LNCAP (cell line): ENCODE results near the gene GAGE12G.
"Not testable (repeated sequence)": the region's sequence is repeated elsewhere in the genome, so short reads cannot be mapped to it uniquely, and the experiment has no call there.

Source experiments
- TF ChIP-seq, protein P1 (sequence below): fragments of 450-650 bp; IDR thresholded peaks from 2 replicates; pipeline ENCODE4 v1.5.1; 2017; ENCODE audit warnings: mild to moderate bottlenecking

GAGE12G gene

DNA sequence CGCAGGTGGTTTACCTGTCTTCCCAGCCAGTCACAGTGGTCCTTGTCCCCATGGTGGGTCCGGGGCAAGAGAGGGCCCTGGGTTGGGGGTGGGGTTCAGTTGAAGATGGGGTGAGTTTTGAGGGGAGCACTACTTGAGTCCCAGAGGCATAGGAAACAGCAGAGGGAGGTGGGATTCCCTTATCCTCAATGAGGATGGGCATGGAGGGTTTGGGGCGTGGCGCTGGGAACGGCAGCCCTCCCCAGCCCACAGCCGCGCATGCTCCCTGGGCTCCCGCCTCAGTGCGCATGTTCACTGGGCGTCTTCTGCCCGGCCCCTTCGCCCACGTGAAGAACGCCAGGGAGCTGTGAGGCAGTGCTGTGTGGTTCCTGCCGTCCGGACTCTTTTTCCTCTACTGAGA lies 28.5 kb downstream of the GAGE12G start, which contains the start of gene GAGE1:
Gene GAGE1 (plus strand): TSS at position 301 of the 400 bp plus-strand sequence. CDS start 1,155 bp downstream, outside the sequence.
- TF ChIP-seq, protein P1, sequence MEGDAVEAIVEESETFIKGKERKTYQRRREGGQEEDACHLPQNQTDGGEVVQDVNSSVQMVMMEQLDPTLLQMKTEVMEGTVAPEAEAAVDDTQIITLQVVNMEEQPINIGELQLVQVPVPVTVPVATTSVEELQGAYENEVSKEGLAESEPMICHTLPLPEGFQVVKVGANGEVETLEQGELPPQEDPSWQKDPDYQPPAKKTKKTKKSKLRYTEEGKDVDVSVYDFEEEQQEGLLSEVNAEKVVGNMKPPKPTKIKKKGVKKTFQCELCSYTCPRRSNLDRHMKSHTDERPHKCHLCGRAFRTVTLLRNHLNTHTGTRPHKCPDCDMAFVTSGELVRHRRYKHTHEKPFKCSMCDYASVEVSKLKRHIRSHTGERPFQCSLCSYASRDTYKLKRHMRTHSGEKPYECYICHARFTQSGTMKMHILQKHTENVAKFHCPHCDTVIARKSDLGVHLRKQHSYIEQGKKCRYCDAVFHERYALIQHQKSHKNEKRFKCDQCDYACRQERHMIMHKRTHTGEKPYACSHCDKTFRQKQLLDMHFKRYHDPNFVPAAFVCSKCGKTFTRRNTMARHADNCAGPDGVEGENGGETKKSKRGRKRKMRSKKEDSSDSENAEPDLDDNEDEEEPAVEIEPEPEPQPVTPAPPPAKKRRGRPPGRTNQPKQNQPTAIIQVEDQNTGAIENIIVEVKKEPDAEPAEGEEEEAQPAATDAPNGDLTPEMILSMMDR, result not testable (repeated sequence)

DNA sequence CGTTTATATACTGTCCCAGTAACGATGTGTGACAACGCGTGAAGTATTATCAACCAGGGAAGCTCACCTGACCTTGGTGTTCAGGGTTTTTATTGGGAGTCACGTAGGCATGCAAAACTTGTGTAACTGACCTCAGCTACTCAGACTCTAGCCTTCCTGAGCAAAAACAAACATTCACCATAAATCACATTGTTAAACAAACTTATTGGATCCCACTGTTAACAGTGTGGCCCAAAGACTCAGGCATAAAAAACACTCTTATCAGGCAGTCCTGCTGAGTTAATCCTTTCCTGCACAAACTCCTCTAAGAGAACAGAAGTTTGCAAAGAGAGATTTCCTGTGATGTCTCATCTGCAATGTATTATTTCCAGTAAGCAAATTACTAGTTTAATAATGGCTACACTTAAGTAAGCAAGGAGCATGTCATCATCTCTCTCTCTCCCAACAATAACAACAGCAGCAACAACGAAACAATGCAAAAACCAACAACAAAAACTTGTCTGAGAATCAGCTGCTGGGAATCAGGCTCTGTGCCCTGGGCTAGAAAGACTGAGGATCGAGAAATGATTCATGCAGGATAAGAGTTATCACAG lies 40.6 kb downstream of the GAGE12G start:
- TF ChIP-seq, protein P1, result no peak

DNA sequence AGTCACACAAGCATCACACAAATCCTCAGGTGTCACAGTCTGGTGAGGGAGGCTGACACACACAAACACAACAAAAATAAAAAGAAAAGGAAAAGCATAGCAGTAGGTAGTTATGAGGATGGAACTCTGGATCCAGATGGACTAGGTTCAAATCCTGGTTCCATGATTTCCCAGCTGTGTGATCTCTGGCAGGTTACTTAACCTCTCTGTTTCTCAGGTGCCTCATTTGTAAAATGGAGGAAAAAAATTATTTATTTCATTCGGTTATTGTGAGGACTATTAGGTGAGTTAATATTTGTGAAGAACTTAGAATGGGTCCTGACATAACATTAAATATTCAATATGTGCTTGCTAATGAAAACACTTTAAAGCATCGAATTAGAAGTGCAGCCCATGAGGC lies 48.4 kb downstream of the GAGE12G start:
- TF ChIP-seq, protein P1, result no peak
